Activated CD8-positive, alpha-beta memory T cell treated with anti-CD3 and anti-CD28 coated beads, Interleukin-2, amount 50 U/mL, for 48 hours (primary cell): ENCODE results near the gene GBP7.
"Not testable (repeated sequence)": the region's sequence is repeated elsewhere in the genome, so short reads cannot be mapped to it uniquely, and the experiment has no call there.

Experiments used
- DNase-seq: peaks from one replicate; pipeline ENCODE4 v3.0.0-alpha.2; 2020

The GBP7 gene

DNA sequence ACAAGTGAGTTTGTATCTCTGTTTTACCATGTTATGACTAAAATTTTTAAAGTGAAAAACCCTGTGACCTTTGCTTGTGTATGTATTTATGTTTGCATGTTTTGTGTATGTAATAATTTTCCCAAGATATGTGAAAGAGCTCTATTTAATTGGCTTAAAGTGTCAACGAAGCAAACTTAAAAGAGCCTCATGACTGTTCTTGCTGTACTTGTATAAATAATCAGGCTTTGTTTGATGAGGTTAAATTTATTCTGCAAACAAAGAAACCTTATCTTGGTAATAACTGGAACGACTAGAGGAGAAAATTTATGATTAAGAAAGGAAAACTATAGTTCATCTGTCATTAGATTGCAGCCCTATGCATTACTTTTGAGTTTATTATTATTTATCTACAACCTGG is 6.6 kb downstream of the GBP7 start:
- no peak for DNase-seq

DNA sequence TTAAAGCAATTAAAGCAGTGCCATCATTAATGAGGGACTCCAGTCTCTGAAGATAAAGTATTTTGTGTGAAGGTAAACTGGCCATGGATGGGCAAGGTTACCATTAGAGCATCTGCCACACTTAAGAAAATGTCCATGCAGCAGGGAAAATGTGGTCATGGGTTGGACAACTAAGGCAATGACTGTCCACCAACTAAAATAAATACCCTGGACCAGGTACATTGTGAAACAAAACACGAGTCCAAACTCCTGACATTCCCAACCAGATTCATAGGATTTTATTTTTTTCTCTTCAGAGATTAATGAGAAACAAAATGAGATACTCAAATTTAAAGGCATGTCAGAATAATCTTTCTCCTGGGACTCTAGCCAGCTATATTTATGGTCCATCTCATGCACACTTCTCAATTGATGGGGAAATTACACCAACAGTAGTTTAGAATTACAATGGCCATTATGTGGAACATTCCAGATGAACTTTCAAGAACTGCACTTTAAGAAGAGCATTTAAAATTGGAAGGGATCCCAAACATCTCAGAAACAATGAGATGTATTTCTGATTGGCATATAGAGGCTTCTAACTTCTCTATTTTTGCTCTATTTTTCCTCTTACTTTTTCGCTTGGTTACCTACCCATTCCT is 8.1 kb downstream of the GBP7 start:
- no peak for DNase-seq

DNA sequence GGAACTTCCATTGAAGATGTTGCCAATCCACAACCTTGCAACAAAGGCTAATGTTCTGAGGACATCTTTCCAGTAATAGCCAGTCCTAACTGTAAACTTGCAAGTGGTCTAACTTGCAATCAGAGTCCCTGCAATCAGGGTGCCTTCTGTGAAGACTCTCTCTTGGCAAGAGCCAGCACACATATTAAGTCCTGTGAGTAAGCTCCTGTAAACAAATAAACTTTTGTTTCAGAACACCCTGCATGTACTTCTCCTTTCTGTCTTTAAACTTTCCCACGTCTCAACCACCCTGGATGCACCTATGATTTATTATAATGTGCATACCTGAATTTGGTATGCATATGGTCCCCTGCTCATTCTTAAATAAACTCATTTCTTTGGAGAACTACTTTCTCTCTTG is 9.1 kb downstream of the GBP7 start:
- no peak for DNase-seq

DNA sequence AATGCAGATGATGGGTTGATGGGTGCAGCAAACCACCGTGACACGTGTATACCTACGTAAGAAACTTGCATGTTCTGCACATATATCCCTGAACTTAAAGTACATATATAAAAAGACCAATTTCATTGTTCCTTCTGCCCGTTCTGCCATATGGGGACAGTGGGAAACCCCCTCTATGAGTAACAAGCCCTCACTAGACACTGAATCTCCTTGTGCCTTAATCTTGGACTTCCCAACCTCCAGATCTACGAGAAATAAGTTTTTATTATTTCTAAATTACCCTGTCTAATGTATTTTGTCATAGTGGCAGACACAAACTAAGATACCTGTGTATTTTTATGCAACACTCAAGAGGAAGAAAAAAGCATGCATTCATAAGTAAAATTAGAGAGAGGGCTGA is 10.0 kb downstream of the GBP7 start:
- DNase-seq, result no peak

DNA sequence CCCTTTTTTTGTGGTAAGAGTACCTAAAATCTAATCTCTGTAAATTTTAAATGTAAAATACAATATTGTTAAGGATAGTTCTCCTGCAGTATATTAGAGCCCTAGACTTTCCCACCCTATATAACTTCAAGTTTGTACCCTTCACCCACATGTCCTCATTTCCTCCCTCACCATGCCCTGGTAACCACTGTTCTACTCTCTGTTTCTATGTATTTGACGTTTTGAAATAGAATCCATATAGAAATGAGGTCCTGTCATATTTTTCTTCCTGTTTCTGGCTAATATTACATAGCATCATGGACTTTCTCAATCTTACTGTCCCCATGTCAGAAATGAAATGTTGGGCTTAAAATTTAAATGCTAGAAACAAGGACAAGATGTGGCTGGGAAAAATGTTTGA is 24.8 kb downstream of the GBP7 start:
- DNase-seq, result no peak

DNA sequence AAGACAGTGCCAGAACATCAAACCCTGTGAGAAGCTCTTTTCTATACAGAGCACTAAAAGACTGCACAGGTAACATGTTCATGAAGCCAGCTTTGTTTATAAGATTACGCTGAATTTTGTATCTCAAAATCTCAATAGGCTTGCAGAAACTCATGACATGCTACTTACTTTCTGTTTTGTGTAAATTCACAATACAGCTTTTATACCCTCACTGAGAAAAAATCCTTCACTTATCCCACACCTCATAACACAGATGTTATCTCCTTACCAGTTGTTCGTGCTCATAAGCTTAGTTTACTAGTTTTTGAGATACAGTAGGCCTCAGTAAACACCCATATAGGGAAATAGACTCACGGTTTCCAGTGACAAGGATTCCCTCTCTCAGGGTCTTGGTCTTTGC is 25.8 kb downstream of the GBP7 start:
- no peak for DNase-seq

DNA sequence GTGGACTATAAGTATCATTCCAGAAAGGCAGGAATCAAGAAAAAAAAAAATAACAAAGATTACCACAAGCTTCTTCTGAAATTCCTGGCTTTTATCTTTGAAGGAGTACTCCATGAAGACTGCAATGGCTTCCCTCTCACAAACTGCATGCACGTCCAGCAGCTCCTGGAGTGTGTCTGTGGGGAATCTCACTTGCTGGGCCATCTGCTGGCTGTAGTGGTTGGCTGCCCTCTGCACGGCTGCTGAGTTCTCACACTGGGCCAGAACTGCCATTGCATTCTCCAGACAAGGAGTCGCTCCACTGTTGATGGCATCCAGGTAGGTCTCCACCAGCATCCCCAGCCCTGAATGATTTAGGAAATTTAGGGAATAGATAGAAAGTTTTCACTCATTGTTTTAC is 26.6 kb downstream of the GBP7 start:
- no peak for DNase-seq

DNA sequence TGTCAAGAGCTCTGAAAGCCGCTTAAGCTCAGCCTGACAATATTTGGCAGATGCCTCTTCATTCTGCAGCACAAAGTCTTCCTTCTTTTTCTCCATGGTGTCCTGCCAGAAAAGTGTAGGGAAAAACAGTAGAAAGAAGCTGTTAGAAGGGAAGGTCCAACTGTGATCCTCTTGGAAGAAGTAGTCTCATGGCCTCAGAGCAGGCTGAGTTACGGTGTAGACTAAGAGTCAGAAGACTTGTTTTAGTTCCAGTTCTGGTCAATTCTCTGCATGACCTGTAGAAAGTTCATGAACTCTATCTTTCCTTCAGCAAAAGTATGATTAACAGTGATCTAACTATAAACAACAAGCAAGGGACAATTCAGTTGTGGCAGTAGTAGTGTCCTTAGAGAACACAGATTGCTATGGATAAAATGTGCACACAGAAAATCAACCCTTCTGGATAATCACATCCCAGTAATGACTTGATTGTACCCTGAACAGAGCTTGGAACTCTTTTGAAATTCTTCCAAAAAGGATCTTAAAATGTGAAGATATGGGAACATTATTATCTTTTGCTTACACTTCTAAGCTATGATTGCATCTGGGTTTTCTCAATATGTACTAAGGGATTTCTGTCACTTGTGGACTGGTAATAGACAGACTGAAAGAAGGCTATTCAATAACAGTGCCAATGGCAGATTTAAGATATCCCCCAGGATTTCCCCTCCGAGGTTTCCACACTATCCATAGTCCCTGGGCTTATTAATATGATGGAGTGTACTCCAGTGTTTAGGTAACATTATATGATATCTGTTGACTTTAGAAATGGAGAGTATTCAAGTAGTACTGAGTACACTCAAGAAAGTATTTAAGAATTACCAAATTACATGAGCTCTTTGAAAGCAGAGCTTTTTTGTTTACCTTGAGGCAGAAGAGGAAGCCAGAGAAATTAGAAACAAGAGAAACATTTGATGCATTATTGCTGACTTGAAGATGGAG is 27.8 kb downstream of the GBP7 start:
- DNase-seq, result no peak

DNA sequence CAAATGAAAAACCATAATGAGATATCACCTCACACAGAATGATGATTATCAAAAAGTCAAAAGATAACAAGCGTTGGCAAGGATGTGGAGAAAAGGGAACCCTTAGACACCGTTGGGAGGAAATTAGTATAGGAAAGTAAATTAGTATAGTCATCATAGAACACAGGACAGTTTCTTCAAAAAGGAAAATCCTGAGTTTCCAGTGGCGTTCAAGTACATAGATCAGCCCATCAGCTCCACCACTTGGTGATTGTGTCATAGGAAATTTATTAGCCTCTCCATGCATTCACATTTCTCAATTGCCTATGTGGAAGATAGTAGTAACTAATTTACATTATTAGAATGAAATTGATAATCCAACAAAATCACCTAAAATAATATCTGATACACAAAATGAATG is 29.1 kb downstream of the GBP7 start:
- DNase-seq, result no peak

DNA sequence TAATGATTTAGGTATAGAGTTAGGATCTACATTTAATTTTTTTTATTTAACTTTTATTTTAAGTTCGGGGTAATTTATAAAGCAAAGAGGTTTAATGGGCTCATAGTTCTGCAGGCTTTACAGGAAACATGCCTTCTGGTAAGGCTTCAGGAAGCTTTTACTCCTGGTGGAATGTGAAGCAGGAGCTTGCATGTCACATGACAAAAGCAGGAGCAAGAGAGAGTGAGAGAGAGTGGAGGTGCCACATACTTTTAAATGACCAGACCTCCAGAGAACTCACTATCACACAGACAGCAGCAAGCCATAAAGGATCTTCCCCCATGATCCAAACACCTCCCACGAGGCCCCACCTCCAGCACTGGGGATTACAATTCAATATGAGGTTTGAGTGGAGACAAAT is 32.3 kb downstream of the GBP7 start:
- no peak for DNase-seq

DNA sequence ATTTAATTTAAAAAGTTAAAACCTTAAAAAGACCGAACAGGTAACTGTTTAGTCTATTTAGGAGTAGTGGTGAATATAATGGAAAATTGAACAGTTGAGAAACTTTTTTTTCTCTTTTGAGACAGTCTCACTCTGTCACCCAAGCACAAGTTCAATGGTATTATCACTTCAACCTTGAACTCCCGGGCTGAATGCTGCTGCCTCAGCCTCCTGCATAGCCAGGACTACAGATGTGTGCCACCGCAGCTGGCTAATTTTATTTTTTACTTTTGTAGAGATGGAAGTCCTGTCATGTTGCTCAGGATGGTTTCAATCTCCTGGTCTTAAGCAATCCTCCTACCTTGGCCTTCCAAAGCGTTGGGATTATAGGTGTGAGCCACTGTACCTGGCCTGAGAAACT is 33.6 kb downstream of the GBP7 start:
- DNase-seq, result no peak

DNA sequence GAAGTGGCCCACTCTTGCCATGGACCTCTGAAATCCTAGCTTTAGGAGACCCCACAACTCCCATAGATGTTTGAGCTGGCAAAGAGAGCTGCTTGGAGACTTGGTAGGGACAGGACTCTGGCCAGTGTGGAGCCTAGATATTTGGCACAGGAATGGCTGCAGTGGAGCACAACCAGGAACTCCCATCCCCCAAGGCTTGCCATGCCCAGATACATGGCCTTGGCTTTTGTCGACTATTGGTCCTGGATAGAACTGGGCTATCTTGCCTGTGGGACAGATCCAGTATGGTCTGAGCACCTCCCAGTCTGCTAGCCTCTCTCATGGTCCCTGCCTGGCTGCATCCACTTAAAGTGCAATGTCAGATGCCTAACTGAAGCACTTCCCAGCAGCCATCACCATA is 42.1 kb downstream of the GBP7 start:
- DNase-seq, result no peak

DNA sequence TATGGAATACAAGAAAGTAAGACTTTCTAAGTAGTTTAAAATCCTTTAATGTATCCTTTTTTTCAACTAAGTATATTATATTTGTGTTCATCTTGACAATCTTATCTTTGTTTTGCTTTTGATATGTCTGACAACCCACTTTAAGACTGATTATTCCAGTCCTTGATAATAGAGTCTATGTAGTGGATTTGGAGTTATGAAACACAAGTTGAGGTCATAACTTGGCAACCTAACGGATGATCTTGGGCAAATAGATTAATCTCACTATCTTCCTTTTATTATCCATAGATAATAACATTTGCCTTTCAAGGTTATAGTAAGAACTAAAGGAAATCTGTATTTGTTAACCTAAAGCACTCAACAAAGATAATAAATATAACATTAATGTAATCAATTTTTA is 45.1 kb downstream of the GBP7 start:
- DNase-seq, result no peak

DNA sequence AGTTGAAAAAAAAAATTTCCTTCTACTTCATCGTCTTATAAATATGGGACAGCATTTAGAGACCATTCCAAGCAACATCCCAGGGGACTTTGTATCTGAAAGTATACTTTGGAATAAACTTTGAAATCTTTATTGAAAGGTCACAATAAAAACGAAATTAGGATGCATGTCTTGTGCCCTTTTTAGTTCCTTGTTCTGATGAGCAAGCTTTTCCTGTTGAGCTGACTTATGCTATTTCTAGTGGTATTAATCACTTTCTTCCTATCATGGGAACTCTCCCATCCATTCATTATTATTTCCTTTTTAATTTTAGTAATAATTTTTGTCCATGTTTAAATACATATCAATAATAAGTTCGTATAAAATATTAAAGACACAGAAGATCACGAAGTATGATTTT is 45.9 kb downstream of the GBP7 start:
- no peak for DNase-seq

DNA sequence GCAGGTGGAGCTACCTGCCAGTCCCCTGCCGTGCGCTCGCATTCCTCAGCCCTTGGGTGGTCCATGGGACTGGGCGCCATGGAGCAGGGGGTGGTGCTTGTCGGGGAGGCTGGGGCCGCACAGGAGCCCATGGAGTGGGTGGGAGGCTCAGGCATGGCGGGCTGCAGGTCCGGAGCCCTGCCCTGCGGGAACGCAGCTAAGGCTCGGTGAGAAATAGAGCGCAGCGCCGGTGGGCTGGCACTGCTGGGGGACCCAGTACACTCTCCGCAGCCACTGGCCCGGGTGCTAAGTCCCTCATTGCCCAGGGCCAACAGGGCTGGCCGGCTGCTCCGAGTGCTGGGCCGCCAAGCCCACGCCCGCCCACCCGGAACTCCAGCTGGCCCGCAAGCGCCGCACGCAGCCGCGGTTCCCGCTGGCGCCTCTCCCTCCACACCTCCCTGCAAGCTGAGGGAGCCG is 47.8 kb downstream of the GBP7 start:
- DNase-seq, result not testable (repeated sequence)

DNA sequence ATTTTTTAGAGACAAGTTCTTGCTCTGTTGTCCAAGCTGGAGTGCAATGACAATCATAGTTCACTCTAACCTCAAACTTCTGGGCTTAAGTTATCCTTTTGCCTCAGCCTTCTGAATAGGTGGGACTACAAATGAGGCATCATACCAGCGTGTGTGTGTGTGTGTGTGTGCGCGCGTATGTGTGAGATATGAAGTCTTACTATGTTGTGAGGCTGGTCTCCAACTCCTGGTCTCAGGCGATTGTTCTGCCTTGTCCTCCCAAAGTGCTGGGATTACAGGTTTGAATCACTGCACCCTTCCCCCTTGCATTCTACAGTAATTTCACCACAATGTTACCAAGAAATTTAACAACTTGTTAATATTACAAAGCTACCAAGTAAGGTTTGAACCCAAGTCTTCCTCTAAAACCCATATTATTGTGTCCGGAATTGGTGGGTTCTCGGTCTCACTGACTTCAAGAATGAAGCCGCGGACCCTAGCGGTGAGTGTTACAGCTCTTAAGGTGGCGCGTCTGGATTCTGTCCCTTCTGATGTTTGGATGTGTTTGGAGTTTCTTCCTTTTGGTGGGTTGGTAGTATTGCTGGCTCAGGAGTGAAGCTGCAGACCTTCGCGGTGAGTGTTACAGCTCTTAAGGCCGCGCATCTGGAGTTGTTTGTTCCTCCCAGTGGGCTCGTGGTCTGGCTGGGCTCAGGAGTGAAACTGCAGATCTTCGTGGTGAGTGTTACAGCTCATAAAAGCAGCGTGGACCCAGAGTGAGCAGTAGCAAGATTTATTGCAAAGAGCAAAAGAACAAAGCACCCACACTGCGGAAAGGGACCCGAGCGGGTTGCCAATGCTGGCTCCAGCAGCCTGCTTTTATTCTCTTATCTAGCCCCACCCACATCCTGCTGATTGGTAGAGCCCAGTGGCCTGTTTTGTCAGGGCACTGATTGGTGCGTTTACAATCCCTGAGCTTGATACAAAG is 48.9 kb downstream of the GBP7 start:
- peak; percentile 88 for DNase-seq

DNA sequence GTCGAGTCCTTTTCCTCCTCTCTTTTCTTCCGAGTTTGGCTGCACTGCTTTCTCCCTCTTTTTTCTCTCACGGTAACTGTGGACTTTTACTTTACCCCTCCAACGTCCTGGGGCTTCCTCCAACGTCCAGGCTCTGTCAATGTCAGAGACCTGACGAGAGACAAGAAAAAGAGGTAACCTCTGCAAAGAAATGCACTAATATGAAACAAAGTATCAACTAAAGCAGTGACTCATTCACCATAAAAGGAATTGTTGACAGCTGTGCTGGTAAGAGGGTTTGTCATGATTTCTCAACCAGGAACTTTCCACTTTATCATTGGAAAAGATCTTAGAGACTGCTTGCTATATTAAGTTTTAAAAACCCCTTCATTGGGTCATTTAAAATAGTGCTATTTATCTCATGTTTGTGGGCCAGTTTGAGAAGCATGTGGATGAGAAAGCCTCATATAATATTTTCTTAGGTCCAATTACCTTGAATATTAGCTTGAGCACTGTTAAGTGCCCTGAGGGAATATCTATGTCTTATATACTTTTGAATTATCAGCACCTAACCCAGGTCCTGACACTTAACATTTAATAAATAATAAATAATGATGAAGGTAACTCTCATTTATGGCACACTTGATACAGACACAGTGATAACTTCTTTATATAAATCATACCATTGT is 49.8 kb downstream of the GBP7 start, which contains the start of gene GBP2:
Gene GBP2 (minus strand): TSS at position 202 of the 668 bp plus-strand sequence. CDS start 4,148 bp downstream, outside the sequence.
- peak; percentile 63 for DNase-seq

DNA sequence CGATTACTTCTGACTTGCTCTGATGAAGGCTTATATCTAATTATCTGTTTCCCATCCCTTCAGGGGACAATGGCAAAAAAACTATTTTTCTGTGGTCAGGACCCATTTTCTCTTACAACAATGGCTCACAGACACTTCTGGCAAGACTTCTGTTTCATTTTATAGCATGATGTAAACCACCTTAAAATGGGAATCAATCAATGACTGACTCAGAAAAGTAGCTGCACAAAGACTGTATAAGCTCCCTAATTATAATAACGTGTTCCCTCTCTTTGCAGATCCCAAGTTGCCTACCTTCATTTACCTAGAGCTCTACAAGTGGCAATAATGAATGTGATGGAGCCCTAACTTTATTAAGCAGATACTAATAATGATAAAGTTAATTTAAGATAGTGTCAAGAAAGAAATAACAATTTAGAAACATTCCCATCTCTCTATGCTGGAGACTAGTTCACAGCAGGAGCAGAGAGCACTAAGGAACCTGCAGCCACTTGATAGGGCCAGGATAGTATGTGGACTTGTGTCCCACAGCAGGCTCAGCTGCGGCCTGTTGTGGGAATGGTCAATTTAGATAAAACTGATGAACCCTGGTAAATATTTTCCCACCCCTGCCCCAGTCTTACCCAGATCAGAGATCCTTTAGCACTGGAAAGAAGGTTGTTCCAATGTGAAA is 50.4 kb downstream of the GBP7 start:
- no peak for DNase-seq

DNA sequence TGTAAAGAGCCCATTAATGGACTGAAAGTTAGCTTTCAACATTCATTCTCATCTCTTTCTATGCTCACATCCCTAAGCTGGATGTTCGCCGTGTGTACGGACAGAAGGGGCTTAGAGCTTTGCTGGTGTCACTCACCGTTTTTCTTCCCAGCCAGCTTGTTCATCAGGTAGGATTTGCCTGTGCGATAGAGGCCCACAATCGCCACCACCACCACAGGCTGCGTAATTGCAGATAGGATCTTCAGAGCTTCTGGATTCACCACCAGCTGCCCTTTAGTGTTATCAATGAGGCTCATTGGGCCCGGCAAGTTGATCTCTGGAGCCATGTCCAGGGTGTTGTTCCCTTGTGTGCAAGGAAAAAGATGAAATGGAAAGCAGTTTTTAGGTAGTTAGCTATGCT is 54.2 kb downstream of the GBP7 start:
- DNase-seq, result no peak

DNA sequence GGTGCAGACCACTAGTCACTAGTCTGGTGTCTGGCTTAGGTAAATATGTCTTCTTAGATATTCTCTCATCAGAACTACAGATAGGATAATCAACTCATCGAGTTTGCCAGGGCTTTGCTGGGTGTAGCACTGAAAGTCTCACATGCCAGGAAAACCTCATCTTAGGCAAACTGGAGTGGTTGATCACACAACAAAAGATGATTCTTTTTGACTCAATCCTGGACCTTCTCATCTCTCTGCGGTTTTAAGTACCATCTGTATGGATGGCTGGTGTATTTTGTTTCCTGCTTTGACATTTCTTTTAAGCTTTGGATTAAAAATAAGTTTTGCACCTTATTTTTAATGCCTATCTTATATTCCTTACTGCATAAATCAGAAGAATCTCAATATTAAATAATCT is 61.1 kb downstream of the GBP7 start:
- DNase-seq, result no peak

DNA sequence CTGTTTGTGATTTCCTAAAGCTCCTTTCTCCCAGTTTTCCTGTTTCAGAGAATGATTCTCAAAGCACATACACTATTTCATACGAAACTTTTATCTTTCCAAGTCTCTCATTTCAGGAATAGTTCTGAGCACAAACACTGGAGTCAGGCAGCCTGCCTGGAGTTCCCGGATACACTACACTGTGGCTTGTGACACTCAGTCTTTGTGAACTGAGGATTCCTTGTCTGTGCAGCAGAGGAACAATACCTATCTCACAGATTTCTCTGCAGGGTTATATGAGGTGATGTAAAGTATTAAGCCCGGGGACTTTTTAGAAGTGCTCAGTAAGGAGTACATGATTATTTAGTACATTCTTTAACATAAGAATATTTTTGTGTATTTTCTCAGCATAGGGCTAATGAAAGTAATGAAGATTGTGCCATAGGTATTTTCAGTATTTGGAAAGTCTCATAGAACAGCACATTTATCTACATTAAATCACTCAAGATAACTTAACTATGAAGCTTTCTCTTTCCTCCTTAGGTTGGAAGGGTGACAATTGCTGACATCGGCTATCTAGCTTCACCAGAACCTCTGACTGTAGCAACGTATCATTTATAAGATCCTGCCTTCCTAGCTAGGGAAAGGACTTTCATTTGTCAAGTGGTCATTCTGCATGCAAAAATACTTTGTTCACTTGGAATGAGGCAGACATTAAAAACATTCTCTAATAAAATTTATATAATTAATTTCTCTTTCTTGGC is 62.8 kb downstream of the GBP7 start:
- no peak for DNase-seq
